HG03139 (cell line): Measurements from ENCODE around the gene P3H4.

Experiments used
- ATAC-seq: cut with Tn5 transposase; IDR thresholded peaks from one replicate; pipeline ENCODE4 v1.9.1; 2021; ENCODE audit not compliant: unreplicated experiment

The P3H4 gene

DNA sequence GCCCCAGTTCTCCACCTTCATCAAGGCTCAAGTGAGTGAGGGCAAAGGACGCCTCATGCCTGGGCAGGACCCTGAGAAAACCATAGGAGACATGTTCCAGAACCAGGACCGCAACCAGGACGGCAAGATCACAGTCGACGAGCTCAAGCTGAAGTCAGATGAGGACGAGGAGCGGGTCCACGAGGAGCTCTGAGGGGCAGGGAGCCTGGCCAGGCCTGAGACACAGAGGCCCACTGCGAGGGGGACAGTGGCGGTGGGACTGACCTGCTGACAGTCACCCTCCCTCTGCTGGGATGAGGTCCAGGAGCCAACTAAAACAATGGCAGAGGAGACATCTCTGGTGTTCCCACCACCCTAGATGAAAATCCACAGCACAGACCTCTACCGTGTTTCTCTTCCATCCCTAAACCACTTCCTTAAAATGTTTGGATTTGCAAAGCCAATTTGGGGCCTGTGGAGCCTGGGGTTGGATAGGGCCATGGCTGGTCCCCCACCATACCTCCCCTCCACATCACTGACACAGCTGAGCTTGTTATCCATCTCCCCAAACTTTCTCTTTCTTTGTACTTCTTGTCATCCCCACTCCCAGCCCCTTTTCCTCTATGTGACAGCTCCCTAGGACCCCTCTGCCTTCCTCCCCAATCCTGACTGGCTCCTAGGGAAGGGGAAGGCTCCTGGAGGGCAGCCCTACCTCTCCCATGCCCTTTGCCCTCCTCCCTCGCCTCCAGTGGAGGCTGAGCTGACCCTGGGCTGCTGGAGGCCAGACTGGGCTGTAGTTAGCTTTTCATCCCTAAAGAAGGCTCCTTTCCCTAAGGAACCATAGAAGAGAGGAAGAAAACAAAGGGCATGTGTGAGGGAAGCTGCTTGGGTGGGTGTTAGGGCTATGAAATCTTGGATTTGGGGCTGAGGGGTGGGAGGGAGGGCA is 10.7 kb upstream of the P3H4 start:
- no peak for ATAC-seq

DNA sequence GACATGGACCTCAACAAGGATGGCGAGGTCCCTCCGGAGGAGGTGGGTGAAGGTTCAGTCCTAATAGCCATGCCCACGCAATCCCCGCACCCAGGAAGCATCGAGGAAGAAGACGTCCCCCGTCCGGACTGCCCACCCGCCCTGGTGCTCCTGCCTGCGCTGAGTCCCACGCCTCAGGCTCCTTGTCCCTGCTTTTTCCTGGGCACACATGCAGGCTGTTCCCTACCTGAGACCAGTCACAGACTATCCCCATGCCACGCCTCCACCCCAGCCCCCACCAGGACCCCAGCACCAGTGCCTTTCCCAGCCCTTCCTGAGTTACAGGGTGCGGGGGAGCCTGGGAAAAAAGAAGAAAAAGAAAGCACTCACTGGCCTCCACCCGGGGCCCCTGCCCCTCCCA is 10.0 kb upstream of the P3H4 start:
- ATAC-seq, result no peak

DNA sequence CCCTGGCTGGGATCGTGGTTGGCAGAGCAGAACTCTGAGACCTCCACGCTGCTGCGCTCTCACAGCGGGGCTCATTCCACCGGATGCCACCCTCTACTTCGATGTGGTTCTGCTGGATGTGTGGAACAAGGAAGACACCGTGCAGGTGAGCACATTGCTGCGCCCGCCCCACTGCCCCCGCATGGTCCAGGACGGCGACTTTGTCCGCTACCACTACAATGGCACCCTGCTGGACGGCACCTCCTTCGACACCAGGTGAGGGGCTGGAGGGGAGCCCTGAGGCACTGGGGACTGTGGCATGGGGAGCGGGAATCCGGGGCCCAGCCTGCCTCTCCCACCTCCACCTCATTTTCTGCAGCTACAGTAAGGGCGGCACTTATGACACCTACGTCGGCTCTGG is 6.3 kb upstream of the P3H4 start:
- no peak for ATAC-seq

DNA sequence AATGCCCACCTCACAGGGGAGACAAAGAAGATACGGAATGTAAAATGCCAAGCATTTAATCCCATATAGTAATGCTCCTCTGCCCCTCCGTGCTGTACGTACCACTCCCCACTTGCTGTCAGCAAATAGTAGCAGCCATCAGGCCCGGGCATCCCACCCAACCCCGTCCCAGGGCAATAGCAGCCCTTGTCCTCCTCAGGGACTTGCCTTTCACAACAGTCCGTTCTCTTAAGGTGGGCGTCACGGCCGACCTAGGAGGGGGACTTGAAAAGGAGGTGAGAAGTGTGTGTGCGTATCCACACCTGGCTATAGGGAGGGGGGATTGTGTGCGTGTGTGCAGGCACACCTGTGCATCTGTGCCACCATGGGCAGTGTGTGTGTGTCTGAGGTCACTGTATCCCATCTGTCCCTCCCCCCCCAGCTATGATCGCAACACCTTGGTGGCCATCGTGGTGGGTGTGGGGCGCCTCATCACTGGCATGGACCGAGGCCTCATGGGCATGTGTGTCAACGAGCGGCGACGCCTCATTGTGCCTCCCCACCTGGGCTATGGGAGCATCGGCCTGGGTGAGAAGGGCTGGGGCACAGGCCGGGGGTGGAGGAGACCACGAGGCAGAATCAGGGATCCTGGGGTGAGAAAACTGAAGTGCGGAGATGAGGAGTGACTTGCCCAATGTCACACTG is 5.0 kb upstream of the P3H4 start:
- no peak for ATAC-seq

DNA sequence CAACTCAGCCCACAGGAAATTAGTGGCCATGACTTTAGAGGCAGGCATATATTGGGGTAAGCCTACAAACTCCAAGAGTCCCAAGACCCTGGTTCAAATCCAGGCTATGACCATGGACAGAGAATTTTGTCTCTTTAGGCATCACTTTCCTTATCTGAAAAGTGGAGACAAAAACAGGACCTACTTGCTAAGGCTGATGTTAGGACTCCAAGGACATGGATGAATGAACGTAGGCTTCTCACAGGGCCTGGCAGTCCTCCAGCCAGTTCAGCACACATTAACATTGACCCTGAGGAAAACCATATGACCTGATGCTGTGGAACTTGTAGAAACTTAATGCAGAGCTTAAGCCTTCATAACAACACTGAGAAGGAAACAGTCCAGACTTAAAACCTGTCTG is 2.4 kb upstream of the P3H4 start:
- no peak for ATAC-seq

DNA sequence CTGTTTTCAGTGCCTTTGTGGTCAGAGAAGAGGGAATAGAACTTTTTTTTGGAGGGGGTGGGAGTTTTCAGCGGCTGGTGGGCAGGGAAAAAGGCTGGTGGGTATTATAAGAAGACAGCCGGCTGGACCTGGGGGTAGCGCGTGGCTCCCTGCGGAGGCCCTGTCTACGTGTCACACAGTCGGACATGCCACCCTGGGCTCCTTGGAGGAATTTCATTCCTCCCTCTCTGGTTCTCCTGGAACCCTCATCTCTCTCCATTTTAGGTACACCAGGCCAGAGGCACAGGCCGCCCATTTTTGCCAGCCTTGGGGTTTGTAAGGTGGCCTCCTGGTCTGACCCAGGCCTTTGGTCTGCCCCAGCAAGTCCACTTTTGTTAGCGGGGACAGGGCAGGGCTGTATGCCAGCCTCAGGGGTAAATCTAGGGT is 2.0 kb upstream of the P3H4 start:
- no peak for ATAC-seq

DNA sequence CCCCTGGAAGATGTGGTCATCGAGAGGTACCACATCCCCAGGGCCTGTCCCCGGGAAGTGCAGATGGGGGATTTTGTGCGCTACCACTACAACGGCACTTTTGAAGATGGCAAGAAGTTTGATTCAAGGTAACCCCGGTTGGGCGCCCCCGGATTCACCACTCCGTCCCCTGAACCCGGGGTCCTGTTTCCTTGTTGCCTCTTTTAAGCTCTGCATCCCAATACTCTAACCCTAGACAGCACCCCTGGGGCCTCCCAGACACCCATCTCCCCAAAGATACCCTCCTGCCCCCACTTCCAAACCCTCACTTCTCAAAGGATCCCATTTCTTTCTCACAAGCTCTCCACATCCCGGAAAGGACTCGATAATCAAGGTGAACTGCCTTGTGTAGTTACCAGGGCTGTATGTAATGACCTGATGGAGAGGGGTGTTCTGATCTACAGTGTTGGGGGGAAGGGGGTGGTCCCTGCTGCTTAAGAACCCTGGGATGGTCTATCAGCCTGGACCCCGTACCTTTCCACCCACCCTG is 1.5 kb upstream of the P3H4 start:
- ATAC-seq, result no peak

DNA sequence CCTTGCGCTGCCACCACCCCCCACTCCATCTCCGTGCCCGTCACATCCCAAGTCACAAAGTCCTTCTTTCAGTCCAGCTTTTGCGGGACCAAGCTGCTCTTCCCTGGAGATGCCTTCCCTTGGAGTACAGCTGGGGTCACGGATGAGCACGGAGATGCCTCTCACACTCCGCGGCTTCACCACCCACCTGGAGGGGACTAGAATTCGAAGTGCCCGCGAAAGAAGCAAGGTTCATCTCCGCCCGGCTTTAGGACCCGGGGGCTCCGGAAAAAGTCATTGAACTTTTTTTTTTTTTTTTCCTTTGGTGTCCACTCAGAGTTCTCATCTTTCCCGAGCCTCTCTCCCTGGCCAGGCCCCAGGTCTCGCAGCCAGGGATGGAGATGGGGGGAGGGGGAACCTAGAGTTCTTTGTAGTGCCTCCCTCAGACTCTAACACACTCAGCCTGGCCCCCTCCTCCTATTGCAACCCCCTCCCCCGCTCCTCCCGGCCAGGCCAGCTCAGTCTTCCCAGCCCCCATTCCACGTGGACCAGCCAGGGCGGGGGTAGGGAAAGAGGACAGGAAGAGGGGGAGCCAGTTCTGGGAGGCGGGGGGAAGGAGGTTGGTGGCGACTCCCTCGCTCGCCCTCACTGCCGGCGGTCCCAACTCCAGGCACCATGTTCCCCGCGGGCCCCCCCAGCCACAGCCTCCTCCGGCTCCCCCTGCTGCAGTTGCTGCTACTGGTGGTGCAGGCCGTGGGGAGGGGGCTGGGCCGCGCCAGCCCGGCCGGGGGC is 817 bp upstream of the P3H4 start, which contains the start of gene FKBP10:
Gene FKBP10, plus strand, starts transcription at position 624 of the 771 bp plus-strand sequence. Its CDS starts 31 bp downstream, at position 655.
- no peak for ATAC-seq

DNA sequence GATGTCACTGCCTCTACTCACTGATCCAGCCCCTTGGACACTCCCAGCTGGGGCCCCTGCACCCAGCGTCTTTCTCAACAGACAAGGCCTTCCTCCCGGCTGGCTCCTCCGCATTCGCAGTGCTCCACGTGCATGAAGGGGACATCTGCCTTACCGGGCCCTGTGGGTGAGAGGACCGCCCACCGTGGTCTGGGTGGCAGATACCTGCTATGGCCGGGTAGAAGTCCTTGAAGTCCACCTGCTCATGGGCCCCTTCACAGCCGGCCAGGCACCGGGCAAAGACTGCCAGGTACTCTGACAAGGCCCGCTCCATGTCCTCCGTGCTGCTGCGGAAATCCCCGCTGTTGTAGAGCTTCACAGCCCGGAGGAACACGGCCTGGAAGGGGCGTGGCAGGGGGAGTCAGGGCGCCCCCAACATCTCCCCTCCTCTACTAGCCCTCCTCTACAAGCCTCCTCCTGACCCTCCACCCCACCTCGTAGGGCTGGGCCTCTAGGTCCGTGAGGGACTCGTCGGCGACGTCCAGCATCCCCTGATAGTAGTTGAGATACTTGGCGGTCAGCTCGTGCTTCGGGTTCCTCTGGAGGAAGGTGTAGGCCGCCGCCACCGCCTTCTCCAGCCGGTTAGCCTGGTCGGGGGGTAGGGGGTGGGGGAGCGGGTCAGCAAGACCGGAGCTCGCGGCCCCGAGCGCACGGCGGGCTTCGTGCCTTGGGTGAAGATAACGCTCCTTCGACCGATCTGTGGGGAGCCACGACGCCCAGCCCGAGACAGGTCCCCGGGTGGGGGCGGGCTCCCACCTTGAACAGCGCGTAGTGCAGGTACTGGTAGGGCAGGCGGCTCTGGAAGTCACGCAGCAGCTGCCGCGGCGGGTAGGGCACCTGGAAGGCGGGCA is 845 bp downstream of the P3H4 start:
- ATAC-seq, result no peak

DNA sequence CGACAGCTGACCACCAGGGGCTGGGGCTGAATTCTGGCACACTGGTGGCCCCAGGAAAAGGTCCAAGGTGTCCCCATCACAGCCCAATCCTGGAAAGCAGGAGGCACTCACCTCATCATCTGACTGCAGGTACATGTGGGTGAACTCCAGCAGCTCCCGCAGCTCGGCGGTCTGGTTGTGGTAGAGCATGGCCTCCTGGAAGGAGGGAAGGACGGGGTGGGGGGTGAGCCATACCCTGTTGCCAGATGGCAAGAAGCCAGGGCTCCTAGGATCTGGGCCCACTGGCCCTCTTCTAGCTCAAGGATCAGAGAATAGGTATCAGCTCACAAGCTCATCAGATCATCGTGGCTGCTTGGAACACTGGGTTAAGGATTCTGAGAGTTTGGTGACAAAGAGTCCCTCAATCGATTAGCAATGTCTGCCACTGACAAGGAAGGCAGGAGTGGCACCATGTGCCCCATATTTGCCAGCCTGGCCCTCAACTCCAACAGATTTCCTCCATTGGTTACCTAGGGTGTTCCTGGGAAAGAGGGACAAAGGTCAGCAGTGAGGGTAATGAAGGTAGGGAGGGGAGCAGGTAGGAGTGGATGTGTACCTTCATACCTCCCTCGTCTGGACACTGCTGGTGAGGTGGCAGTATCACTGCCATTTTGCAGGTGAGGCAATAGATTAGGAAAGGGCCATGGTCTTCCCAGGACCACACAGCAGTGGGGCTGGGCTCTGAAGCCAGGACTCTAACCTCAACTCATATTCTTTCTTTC is 4.9 kb downstream of the P3H4 start:
- ATAC-seq, result no peak

DNA sequence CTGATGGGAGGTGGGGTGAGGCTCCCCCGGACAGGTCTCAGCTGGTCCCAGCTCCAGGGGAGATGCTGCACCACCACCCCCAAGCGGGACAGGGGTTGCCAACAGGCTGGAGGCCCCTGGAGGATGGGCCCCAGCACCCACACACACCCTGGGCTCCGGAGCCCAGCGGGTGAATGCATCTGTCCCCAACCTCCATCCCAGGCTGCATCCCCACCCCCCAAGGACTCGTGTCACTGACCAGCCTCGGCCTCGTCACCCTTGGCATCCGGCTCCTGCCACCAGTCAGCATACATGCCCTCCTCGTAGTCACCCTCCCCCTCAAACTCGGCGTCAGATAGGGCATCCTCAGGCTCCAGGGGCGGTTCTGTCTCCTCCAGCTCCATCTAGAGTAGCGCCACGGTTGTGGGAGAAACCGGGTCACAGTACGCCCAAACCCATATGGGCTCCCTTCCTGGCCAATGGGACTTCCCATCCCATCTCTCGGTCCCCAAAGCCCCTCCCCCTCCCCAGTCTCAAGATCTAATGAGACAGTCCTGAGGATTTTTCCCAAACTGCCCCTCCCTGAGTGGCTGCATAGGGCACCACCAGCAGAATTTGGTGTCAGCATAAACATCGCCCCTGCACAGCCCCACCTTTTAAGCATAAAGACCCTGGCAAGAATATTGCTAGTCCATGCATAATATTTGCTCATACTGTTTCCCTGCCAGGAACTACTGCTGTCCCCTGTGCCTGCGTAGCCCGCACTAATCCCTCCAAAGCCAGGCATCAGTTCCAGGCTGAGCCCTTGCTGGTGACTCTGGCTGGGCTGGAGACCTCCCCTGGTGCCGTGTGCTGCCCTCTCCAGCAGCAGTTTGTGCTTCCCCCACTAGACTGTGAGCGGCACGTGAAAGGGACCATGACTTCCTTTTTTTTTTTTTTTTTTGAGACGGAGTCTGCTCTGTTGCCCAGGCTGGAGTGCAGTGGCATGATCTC is 8.4 kb downstream of the P3H4 start:
- ATAC-seq, result no peak

DNA sequence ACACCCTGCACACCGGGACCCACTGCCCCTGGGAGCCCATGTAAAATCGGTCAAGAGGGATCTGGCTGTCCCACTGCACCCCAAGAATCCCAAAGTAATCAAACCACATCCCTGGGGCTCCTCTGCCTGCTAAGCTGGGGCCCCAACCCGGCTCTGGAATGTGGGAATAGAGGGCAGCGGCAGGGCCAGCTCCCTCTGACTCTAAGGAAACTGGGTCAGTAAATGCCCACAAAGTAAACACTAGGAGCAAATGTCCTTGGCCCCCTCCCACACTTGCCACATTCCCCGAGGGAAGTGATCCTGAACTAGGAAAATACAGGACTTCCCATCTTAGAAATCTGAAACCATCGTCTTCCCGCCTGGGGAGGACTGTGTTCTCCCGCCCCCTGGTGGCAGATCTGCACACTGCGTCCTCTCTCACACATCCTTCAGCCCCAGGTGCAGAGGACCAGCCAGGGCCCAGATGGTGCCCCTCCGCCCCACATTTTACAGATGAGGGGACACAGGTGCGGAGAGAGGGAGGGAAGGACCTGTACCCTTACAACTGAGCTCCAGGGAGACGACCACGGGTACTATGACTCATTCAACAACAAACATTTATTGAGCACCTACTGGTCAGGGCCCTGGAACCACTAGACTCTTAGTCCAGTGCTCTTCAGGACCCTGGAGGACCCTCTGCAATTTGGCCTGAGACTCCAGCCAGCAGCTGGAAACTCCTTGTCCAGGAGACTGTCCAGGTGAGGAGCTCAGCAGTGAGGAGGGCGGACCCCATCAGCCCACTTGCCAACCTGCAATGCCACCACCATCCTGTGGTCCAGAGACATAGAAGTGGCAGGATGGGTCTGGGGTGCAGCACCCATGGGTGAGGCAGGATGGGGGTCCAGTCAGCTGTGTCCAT is 10.1 kb downstream of the P3H4 start:
- no peak for ATAC-seq

DNA sequence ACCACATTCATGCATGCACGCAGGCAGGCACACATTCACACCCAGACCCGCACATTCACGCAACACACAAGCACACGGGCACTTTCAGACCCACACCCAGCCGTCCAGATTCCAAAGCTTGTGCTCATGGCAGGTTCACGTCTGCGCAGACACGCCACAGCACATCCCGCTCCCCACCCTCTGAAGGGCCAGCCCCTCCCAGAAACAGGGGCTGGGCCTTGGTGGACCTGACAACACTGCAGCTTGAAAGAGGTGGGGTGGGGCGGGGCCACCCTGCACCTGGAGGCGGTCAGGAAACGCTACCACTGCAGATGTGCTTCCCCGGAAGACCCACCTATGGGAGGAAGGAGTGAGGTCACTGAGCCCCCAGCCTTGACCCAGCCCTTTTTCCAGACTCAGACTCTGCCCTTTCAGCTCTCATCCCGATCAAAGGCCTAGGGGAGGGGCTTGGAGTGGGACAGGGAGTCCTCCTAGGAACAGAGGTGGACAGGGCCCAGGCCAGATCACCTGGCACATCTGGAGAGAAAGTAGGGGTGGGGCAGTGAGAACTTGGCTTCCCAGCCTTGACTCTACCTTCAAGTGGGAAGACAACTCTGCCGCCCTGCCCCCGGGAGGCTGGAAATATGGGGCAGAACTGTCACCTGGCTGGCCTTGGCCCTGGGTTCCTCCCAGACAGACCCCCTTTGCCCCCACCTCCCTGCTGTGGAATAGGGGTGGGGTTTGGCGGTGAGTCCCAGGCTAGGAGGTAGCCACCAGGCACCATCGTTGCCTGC is 11.0 kb downstream of the P3H4 start:
- ATAC-seq, result no peak

DNA sequence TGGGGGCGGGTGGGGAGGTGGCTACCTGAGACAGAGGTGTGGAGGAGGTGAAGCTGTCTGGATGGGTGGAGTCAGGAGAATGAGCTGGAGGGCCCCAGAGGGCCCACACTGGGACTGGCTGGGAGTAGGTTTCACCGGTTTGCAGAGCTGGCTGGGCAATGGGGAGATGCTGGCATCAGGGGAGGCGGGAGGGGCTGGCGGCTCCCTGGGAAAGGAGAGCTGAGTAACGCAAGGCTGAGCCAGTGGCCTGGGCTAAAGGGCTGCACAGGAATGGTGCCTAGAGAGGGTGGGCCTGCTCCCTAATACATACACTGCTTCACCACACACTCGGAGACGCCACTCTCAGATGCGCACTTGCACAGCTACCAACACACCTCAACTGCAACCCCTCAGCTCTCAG is 12.4 kb downstream of the P3H4 start:
- ATAC-seq, result no peak

DNA sequence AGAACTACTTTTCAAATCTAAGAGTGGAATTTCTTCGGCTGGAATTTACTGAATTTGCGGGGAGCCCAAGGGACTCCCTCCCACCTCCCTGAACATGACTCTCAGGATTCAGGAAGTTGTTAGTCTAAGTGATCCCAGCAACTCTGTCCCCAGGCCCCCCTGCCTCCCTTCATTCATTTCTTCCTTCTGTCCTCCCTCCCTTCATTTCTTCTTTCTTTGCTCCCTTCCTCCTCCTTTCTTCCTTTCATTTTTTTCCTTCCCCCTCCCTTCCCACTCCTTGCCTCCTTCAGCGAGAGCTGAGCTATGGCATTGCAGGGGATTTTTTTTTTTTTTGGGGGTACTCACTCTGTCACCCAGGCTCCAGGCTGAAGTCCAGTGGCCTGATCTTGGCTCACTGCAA is 14.4 kb downstream of the P3H4 start:
- ATAC-seq, result no peak

DNA sequence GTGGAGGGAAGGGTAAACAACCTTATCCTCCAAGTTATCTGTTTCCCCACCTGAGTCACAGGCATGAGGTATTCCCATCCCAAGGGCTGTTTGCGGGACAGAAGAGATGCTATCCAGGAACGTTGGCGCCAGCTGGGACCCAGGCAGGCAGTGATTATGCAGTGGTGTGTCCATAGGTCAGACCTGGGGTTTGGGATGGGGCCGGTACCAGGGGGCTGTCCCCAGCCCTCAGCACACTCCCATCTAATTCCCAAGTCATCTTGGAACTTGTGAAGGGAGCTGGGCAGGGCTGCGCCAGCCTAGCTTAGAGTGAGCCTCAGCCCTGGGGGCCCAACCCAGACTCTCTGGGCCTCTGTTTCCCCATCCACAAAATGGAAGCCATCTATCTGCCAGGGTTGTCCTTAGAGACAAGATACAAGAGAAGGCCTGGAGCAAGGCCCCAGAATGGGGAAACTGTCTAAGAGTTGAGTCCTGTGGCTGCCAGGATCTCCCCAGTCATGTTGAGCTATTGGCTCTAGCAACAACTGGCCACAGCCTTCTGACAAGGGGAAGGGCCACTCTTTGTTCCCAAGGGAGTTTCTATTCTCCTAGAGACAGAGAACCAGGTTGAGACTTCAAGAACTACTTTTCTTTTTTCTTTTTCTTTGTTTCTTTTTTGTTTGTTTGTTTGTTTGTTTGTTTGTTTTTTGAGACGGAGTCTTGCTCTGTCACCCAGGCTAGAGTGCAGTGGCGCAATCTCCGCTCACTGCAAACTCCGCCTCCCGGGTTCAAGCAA is 15.4 kb downstream of the P3H4 start:
- ATAC-seq, result no peak
